ENCODE results near the gene PCBP3.
"Not testable (repeated sequence)": the region's sequence is repeated elsewhere in the genome, so short reads cannot be mapped to it uniquely, and the experiment has no call there.

PCBP3 gene

DNA sequence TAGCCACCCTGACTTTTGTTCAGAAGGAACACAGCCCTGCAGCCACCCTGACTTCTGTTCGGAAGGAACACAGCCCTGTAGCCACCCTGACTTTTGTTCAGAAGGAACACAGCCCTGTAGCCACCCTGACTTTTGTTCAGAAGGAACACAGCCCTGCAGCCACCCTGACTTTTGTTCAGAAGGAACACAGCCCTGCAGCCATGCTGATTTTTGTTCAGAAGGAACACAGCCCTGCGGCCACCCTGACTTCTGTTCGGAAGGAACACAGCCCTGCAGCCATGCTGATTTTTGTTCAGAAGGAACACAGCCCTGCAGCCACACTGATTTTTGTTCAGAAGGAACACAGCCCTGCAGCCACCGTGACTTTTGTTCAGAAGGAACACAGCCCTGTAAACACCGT, 208.9 kb downstream of the PCBP3 start:
- WGBS, result 72% methylated on average over 5 of the region's 5 CpGs
- H3K4me2 ChIP-seq (ENCODE audit: low read length, poor library complexity, severe bottlenecking); H3K9ac ChIP-seq (ENCODE audit: low read length); H3K27me3 ChIP-seq (ENCODE audit: control insufficient read depth in 1 of 2, insufficient read depth in 1 of 2, low read length in 2 of 2); H2AFZ ChIP-seq (ENCODE audit: low read depth, low read length); H3K14ac ChIP-seq (ENCODE audit: low read length in 2 of 2); H3K4me3 ChIP-seq (ENCODE audit: insufficient read depth in 1 of 2, low read depth in 1 of 2, low read length in 2 of 2); H2BK5ac ChIP-seq (ENCODE audit: low read depth, low read length, poor library complexity, severe bottlenecking); H3K79me1 ChIP-seq (replicated peaks; ENCODE audit: low read length, poor library complexity, severe bottlenecking); H2BK12ac ChIP-seq (ENCODE audit: low read length in 2 of 2); H3K27ac ChIP-seq (ENCODE audit: low read length, poor library complexity, severe bottlenecking); H4K91ac ChIP-seq (ENCODE audit: low read length); H2BK15ac ChIP-seq (ENCODE audit: low read depth, poor library complexity, severe bottlenecking); H3K18ac ChIP-seq (ENCODE audit: low read depth in 1 of 2, low read length in 2 of 2); H4K8ac ChIP-seq (ENCODE audit: low read length); H2BK120ac ChIP-seq (ENCODE audit: low read depth, low read length); H3K23ac ChIP-seq (ENCODE audit: low read length in 2 of 2); H3K4ac ChIP-seq (ENCODE audit: low read depth in 1 of 2, low read length in 2 of 2); DNase-seq; H3K9me3 ChIP-seq (ENCODE audit: control insufficient read depth, low read length); H2AK5ac ChIP-seq (ENCODE audit: low read length, severe bottlenecking): not testable (repeated sequence)
- H3K36me3 ChIP-seq (ENCODE audit: control insufficient read depth in 1 of 2, insufficient read depth in 2 of 2, low read depth in 1 of 2, low read length in 2 of 2), result peaks cover 0 to 19% of the 10 kb centered on the region in 2 experiments
- H3K4me1 ChIP-seq (ENCODE audit: control insufficient read depth, insufficient read depth, low read depth, low read length), result peaks cover 10% of the 10 kb centered on the region

DNA sequence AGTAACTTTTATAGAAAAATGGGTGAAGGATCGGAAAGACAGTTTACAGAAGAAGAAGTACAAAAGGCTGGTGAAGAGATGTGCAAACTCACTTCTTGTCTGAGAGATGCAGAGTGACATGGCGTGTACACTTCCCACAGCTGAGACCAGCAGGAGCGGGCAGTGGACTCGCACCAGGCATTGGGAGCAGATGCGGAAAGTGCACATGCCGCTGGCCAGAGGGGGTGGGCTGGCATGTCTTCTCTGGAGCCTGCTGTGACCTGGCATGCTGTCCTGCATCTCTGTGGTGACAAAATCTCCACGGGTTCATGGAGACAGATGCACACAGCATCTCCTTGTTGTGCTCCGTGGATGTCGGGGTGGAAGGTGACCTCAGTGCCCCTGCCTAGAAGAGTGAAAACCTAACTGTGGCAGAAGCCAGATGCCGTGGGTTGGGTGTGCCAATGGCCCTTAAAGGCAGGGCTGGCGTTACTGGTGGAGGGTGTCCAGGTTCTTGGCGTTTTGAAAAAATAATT, 209.4 kb downstream of the PCBP3 start:
- Histone ChIP-seq H3K4me3 (ENCODE audit: insufficient read depth in 1 of 2, low read depth in 1 of 2, low read length in 2 of 2) (no peak overlapping the region), H3K27ac (ENCODE audit: low read length, poor library complexity, severe bottlenecking) (no peak overlapping the region), H3K14ac (ENCODE audit: low read length in 2 of 2) (no peak overlapping the region), H3K4me1 (ENCODE audit: control insufficient read depth, insufficient read depth, low read depth, low read length) (peaks cover 10% of the 10 kb centered on the region), H3K9me3 (ENCODE audit: control insufficient read depth, low read length) (no peaks in the 10 kb centered on the region), H2BK120ac (ENCODE audit: low read depth, low read length) (no peak overlapping the region), H3K18ac (ENCODE audit: low read depth in 1 of 2, low read length in 2 of 2) (no peak overlapping the region), H4K91ac (ENCODE audit: low read length) (no peak overlapping the region), H2BK5ac (ENCODE audit: low read depth, low read length, poor library complexity, severe bottlenecking) (no peak overlapping the region), H2BK12ac (ENCODE audit: low read length in 2 of 2) (no peak overlapping the region), H3K79me1 (replicated peaks; ENCODE audit: low read length, poor library complexity, severe bottlenecking) (no peaks in the 10 kb centered on the region), H4K8ac (ENCODE audit: low read length) (no peak overlapping the region), H3K27me3 (ENCODE audit: control insufficient read depth in 1 of 2, insufficient read depth in 1 of 2, low read length in 2 of 2) (no peaks in the 10 kb centered on the region), H2AFZ (ENCODE audit: low read depth, low read length) (no peak overlapping the region), H3K36me3 (ENCODE audit: control insufficient read depth in 1 of 2, insufficient read depth in 2 of 2, low read depth in 1 of 2, low read length in 2 of 2) (peaks cover 0 to 19% of the 10 kb centered on the region in 2 experiments), H3K23ac (ENCODE audit: low read length in 2 of 2) (no peak overlapping the region), H2AK5ac (ENCODE audit: low read length, severe bottlenecking) (no peak overlapping the region), H3K4me2 (ENCODE audit: low read length, poor library complexity, severe bottlenecking) (no peak overlapping the region), H2BK15ac (ENCODE audit: low read depth, poor library complexity, severe bottlenecking) (no peak overlapping the region), H3K9ac (ENCODE audit: low read length) (no peak overlapping the region), H3K4ac (ENCODE audit: low read depth in 1 of 2, low read length in 2 of 2) (no peak overlapping the region)
- no peak for DNase-seq
- WGBS, result 96% methylated on average over 12 of the region's 12 CpGs

DNA sequence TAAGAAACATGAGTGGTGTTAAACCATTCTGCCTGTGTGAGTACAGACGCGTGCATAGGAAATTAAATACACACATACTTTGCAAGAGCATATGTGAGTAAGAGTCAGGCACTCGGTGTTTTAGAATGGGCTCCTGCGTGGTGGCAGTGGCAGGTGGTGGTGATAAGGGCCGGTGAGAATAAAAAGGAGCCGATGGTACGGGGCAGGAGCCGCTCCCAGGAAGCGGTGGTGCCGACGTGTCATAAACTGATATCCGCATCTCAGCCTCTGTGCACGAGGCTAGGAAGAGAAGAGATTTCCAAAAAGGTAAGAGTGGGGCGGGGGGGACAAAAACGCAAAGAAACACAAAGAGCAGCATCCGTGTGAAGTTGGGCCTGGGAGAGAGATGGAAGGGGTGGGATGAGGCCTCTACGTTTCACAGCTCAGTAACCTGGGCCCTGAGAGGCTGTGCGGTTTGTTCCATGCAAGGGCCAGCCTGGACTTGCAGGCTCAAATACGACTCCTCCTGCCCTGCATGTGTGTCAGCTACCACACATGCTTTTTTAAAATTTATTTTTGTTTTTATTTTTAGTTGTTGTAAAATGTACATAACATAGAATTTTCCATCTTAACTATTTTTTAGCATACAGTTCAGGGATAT, 210.3 kb downstream of the PCBP3 start:
- Histone ChIP-seq H3K27ac (ENCODE audit: low read length, poor library complexity, severe bottlenecking) (no peak overlapping the region), H3K4me3 (ENCODE audit: insufficient read depth in 1 of 2, low read depth in 1 of 2, low read length in 2 of 2) (no peak overlapping the region), H2BK120ac (ENCODE audit: low read depth, low read length) (no peak overlapping the region), H2AK5ac (ENCODE audit: low read length, severe bottlenecking) (no peak overlapping the region), H3K4me1 (ENCODE audit: control insufficient read depth, insufficient read depth, low read depth, low read length) (peaks cover 10% of the 10 kb centered on the region), H3K23ac (ENCODE audit: low read length in 2 of 2) (no peak overlapping the region), H3K27me3 (ENCODE audit: control insufficient read depth in 1 of 2, insufficient read depth in 1 of 2, low read length in 2 of 2) (no peaks in the 10 kb centered on the region), H2BK15ac (ENCODE audit: low read depth, poor library complexity, severe bottlenecking) (no peak overlapping the region), H3K18ac (ENCODE audit: low read depth in 1 of 2, low read length in 2 of 2) (no peak overlapping the region), H3K14ac (ENCODE audit: low read length in 2 of 2) (no peak overlapping the region), H3K79me1 (replicated peaks; ENCODE audit: low read length, poor library complexity, severe bottlenecking) (no peaks in the 10 kb centered on the region), H2AFZ (ENCODE audit: low read depth, low read length) (no peak overlapping the region), H2BK5ac (ENCODE audit: low read depth, low read length, poor library complexity, severe bottlenecking) (no peak overlapping the region), H4K91ac (ENCODE audit: low read length) (no peak overlapping the region), H2BK12ac (ENCODE audit: low read length in 2 of 2) (peak overlapping the region in 1 of 2 experiments; percentile 47), H3K4ac (ENCODE audit: low read depth in 1 of 2, low read length in 2 of 2) (no peak overlapping the region), H3K36me3 (ENCODE audit: control insufficient read depth in 1 of 2, insufficient read depth in 2 of 2, low read depth in 1 of 2, low read length in 2 of 2) (peaks cover 0 to 20% of the 10 kb centered on the region in 2 experiments), H3K4me2 (ENCODE audit: low read length, poor library complexity, severe bottlenecking) (no peak overlapping the region), H3K9me3 (ENCODE audit: control insufficient read depth, low read length) (no peaks in the 10 kb centered on the region), H4K8ac (ENCODE audit: low read length) (no peak overlapping the region), H3K9ac (ENCODE audit: low read length) (no peak overlapping the region)
- WGBS, result 96% methylated on average over 18 of the region's 19 CpGs
- no peak for DNase-seq

- Histone ChIP-seq H3K9ac (ENCODE audit: low read length) (no peak overlapping the region), H2BK120ac (ENCODE audit: low read depth, low read length) (no peak overlapping the region), H3K4me3 (ENCODE audit: insufficient read depth in 1 of 2, low read depth in 1 of 2, low read length in 2 of 2) (no peak overlapping the region), H3K14ac (ENCODE audit: low read length in 2 of 2) (no peak overlapping the region), H4K91ac (ENCODE audit: low read length) (peak overlapping the region; percentile 75), H2AFZ (ENCODE audit: low read depth, low read length) (no peak overlapping the region), H3K4me1 (ENCODE audit: control insufficient read depth, insufficient read depth, low read depth, low read length) (peaks cover 8% of the 10 kb centered on the region), H3K27ac (ENCODE audit: low read length, poor library complexity, severe bottlenecking) (no peak overlapping the region), H2BK12ac (ENCODE audit: low read length in 2 of 2) (peak overlapping the region; percentile 33 to 73), H3K36me3 (ENCODE audit: control insufficient read depth in 1 of 2, insufficient read depth in 2 of 2, low read depth in 1 of 2, low read length in 2 of 2) (peaks cover 3 to 29% of the 10 kb centered on the region in 2 experiments), H3K23ac (ENCODE audit: low read length in 2 of 2) (no peak overlapping the region), H2BK15ac (ENCODE audit: low read depth, poor library complexity, severe bottlenecking) (peak overlapping the region; percentile 60), H3K79me1 (replicated peaks; ENCODE audit: low read length, poor library complexity, severe bottlenecking) (no peaks in the 10 kb centered on the region), H3K18ac (ENCODE audit: low read depth in 1 of 2, low read length in 2 of 2) (peak overlapping the region; percentile 55 to 64), H3K4ac (ENCODE audit: low read depth in 1 of 2, low read length in 2 of 2) (peak overlapping the region in 1 of 2 experiments; percentile 66), H2AK5ac (ENCODE audit: low read length, severe bottlenecking) (no peak overlapping the region), H3K27me3 (ENCODE audit: control insufficient read depth in 1 of 2, insufficient read depth in 1 of 2, low read length in 2 of 2) (no peaks in the 10 kb centered on the region), H4K8ac (ENCODE audit: low read length) (peak overlapping the region; percentile 21), H3K9me3 (ENCODE audit: control insufficient read depth, low read length) (no peaks in the 10 kb centered on the region), H3K4me2 (ENCODE audit: low read length, poor library complexity, severe bottlenecking) (no peak overlapping the region), H2BK5ac (ENCODE audit: low read depth, low read length, poor library complexity, severe bottlenecking) (no peak overlapping the region)
- WGBS, result 68% methylated on average over 11 of the region's 12 CpGs
- peak; percentile 50 for DNase-seq
These were observed 211.2 kb downstream of the PCBP3 start for GRCh38 chr21:45854690-45855247.
